HG03442 (cell line): Measurements from ENCODE around the gene TRABD2B.

Source experiments
- ATAC-seq: cut with Tn5 transposase; IDR thresholded peaks from one replicate; pipeline ENCODE4 v1.9.1; 2021; ENCODE audit warnings: mild to moderate bottlenecking, moderate library complexity; ENCODE audit not compliant: unreplicated experiment

TRABD2B gene

DNA sequence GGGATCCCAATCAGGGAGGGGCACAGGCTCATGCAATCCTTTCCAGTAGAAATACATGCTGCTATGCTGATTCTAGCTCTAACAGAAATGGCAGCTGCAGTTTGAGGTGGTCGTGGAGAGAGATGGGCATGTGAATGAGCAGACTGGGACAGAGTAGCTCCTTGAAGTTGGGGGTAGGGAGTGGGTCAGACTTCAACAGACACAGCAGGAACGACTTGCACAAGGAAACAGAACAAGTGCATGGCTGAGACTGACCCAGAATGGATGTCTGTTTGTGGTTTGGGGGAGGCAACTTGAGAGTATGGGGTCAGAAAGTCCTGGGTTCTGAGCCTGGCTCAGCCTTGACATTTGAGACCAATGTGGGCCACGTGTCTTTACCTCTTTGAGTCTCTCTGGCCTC, 25.1 kb upstream of the TRABD2B start:
- ATAC-seq, result no peak

DNA sequence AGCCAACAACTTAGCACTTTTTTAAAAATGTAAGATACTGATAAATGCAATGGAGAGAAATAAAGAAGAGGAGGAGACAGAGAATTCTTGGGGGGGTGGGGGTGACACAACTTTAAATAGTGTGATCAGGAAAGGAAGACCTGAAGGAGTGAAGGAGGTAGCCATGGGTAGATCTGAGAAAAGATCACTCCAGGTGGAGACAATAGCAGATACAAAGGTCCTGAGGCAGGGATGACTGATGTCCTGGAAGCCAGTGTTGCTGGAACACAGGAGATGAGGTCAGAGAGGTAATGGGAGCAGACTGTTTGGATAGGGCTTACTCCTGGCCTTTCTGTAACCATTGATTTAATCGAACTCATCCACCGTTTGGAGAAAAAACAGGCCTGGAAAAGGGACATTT, 24.6 kb upstream of the TRABD2B start:
- ATAC-seq, result no peak

DNA sequence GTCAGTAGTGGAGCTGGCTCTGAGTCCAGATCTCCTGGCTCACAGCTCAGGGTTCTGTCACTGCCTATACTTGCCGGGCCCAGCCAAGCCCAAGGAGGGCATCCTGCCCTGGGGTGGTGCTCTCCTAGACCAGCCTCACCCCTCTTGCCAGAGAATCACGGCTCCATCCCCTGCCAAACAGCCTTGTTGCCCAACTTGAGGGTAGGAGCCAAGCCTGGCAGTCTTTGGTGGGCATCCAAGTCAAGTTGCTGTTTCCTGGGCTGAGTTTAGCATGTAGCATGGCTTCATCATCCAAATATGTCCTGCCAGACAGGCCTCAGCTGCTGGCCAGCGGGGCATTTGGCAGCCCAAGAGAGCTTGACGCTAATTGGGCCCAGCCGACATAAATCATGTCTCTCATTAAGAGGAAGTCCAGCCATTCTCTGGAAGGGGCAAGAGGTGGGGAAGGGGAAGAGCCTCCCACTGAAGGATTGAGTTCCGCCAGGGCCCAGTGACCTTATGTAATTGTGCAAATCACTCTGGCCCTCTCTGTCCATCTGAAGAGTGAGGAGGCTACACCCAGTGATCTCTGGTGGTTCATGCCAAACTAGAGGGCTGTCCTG, 22.6 kb upstream of the TRABD2B start:
- no peak for ATAC-seq

DNA sequence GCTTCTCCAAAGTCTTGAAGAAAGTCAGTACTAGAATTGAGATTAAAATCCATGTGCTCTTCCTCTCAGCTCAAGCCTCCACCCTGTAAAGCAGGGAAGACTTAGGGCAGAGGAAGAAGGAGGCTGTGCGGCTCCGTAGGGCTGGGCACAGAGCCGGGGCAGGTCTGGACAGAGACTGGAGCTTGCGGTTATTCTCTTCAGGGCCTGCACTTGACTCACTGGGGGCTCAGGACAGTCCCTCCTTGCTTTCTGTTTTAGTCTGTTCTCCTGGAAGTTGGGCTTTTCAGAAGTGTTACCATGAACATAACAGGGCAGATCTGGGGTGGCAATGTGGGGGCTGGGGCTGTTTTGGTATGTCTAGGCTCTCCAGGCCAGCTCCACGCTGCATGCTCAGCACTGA, 21.6 kb upstream of the TRABD2B start:
- no peak for ATAC-seq

DNA sequence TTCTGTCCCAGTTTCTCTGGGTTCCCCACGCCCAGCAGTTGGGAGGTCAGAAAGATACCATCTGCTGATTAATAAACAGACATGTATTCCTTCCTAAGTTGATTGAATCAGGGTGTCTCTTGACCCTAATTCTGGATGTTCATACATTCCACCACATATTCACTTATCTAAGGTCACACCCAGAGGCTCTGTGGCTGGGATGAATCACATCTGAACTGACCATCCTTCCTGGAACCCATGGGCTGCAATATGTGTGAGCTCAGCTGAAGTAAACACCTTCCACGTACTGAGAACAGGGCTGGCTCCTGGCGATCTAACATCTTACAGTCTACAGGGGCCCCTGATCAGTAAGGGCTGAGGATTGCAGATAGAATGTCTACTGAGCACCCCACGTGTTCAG, 20.5 kb upstream of the TRABD2B start:
- no peak for ATAC-seq

DNA sequence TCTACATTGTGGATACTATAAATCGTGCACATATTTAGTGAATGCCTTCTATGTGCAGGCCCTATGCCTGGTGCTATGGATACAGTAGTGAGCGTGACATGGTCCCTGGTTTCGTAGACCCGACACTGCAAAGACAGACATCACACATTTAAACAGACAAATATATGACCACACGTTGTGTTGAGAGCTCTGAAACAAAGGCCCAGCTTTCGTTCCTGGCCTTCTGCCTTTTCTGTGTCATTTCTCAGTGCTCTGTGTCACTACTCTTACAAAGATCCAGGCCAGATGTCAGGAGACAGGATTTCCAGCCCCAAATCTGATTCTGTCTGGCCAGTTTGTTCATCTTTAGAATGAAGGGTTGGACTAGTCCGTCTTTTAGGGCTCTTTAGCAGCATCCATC, 19.3 kb upstream of the TRABD2B start:
- no peak for ATAC-seq

DNA sequence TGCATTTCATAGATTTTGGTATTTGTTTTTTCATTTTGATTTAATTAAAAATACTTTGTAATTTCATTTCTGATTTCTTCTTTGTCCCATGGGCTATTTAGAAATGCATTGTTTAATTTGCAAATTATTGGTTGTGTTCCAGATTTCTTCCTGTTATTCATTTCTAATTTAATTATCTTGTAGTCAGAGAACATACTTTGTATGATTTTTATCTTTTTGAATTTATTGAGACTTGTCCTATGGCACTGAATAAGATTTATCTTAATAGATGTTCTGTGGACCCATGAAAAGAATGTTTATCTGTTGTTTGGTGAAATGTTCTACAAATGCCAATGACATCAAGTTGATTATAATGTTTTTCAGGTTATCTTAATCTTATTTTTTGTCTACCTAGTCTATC, 16.1 kb upstream of the TRABD2B start:
- ATAC-seq, result no peak

DNA sequence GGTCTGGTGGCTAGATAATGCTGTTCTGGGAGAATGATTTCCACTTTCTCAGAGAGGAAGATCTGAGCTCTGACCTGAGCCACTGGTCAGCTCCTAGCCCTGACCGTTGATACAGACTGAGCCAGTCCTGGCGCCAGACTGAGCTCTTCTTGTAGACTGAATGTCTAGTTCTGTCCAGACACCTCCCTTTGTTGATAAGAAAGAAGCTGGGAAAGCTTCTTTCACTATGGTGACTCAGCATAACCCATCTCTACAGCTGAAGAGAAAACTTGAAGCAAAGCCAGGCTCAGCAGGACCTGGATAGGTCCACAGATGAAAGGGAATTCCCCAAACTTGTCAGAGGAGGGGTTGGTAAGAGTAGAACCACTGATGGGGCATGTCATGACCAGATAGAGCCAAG, 9.9 kb upstream of the TRABD2B start:
- ATAC-seq, result no peak

DNA sequence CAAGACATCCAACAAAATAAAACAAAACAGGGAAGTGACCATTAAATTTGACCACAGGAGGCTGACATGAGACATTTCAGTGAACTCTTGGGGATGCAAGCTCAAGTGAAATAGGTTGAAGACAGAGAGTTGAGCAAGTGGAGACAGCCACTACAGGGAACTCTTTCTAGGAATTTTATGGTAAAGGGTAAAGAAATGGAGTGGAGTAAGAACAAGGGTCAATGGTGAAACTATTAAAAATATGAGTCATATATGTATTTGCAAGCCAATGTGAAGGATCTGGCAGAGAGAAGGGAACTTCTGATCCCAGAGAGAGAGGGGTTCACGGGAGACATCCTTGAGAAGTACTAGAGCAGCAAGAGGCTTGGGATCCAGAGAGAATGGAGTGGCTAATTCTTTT, 9.1 kb upstream of the TRABD2B start:
- ATAC-seq, result no peak

DNA sequence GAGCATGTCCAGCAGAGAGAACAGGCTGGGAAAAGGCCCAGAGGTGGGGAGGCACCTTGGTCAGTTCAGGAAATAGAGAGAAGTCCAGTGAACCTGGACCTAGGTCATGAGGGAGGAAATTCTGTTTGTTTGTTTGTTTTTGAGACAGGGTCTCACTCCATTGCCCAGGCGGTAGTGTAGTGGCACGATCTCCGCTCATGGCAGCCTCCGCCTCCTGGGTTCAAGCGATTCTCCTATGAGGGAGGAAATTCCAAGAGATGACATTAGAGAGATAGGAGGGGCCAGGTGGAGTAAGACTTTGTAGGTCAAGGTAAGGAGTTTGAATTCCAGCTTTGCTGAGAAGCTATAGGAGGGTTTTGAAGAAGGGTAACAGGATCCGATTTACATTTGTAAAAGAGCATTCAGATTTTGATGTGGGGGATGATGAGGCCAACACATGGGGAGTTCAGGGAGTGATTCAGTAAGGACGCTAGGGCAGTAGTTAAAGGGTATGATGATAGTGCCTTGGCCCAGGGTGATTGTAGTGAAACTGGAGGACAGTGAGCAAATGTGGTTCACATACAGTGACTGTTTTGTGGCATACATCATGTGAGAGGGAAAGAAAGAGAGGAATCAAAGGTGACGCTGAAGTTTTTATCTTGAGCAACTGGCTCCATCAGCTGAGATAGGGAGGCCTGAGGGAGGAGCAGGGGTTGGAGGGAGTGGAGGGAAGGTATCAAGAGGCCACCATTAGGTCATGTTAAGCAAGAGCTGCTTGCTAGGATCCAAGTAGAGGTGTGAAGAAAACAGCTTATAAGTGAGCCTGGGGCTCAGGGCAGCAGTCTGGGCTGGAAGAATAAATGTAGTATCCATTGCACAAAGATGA, 8.3 kb upstream of the TRABD2B start:
- no peak for ATAC-seq

DNA sequence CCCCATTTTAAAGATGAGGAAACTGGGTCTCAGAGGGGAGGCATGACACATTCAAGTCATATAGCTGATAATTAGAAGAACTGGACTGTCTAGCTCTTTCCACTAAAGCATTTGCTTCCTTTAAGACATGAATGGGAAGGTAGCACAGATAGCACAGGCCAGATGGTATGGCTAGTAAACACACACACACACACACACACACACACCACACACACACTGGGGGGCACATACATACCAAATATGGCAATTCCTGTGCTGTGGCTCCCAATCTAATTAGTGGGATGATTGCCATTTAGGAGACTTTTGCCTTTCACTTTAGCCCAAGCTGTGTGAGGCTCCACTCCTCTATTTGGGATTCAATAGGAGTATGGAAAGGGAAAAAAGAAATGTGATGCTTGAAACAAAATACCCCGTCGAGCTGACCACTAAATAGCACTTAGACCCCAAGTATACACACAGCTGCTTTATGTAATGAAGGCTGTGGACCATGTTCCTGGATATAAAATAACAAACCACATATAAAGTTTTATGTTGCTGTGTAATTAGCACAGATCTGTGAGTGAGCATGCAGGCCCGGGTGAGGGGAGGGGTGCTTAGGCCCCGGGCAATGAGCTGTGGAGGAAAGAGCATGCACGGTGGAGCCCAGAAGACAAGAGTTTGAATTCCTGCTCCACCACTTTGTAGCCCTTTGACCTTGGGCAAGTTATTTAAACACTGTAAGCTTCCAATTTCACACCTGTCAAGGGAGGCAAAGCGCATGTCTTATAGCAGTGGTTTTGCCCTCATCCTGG, 6.8 kb upstream of the TRABD2B start:
- ATAC-seq, result no peak

DNA sequence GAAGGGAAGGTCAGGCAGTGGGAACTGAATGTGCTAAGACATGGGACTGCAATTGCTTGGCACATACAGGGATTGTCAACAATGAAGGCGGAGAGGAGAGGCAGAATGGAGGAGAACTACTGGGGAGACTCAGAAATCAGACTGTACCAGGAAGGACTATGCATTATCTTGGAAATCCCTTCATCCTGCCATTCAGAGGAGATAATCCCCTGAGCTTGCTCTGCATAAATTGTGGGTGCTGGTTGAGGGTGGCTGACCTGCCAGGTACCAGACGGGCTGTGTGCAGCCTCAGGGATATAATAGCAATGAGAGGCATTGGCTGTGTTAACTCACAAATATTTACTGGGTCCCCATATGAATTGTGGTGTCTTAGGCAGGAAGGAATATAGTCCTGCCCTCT, 5.0 kb upstream of the TRABD2B start:
- no peak for ATAC-seq

DNA sequence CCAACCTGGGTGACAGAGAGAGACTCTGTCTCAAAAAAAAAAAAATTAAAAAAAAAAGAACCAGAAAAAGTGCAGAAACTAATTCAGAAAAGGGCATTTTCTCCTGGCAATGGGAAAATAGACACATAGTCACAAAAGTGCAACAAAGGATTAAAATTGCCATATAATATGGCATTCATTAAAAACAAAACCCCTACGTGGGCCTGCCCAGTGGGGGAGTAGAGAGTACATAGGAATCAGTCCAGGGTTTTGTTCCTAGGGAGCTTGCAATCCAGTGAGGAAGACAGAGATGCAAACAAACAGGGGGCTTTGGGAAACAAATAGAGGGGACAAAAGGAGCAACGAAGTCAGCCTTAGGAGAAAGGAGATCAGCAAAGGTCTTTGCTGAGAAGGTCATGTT, 4.5 kb upstream of the TRABD2B start:
- ATAC-seq, result no peak

DNA sequence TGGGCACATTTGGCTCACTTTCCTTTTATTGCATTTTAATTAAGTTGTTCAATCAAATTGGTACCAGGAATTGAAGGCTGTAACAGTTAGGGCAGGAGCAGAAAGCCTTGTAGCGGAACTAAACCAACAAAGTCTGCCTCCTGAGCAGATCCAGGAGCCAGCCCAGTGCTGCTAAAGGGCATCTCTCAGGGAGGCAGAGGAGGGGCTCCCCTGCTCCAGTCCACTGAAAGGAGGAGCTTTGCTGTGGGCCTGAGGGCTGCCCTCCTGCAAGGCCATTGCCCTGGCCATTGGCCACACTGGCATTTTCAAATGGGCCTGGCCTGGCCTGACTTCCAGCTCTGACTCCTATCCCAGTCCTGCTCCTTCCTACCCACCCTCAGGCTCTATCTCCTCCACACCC, 3.7 kb upstream of the TRABD2B start:
- no peak for ATAC-seq

DNA sequence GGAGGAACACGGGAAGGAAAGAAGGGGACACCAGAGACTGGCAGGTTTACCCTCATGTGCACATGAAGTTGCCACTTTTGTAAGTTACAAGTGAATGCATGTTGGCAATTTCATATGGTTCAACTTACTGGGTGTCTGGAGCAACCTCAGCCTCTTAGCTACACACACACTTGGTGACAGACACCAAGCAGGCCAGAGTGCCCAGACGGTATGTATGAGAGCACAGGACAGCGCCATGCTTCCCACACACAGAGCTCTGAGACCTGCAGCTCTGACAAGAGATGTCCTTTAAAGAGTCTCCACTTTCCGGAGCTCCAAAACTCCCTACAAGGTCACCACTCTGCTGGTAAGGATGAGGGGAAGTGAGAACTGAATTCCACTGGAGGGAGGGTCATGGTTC, 1.9 kb upstream of the TRABD2B start:
- no peak for ATAC-seq

DNA sequence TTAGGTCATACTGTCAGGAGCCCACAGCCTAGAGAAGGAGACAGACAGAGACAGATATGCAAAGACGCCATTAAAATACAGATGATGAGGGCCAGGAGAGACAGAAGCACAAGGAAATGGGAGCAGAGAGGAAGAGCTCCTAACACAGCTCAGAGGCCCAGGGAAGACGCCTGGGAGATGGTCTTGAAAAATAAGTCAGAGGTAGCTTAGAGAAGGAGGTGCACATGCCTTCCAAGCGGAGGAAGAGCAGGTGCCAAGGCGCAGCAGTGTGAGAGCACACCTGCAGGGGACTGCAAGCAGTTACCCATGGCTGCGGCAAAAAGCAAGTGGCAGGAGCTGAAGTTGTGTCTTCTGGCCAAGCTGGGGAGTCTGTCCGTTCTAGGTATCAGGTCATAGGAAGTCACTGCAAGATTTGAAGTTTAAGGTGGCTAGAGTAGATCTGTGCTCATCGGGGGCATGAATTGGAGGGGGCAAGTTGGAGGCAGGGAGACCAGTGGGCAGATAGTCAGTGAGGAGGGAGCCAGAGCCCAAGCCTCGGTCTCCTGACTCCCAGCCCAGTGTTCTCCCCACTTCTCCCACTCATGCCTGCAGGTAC, 1.3 kb upstream of the TRABD2B start:
- ATAC-seq, result no peak

DNA sequence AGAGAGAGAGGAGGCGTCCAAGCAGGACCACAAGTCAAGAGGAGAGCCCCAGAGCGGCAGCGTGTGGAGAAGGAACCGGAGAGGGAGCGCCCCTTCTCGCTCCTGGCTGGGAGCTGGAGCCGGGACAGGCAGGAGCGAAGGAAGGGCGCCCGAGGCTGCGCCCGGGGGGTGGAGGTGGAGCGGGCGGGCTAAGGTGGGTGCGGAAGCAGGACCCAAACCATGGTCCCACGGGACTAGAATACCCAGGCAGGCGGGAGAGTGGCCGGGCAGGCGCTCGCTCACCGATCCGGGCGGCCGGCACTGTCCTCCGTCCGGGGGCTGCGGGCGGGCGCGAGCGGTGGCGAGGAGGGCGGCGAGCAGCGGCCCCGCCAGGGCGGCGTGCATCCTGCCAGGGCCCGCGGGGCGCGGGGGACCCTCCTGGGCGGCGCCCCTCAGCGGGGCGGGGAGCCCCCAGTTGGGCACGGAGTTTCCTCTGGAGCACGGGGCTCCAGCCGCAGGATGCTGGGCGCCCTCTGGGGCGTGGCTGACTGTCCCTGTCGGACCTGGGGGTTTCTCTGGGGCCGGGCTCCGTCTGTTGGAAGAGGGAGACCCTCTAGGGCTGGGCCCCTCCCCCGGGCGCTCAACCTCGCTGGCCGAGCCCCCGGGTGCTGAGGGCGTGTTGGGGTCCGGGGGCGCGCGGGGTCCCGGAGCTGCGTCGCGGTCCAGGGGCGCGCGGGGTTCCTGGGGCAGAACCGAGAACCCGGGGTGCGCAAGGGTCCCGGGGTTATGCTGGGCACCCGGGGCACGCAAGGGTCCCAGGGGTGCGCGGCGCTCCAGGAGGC, 569 bp downstream of the TRABD2B start:
- no peak for ATAC-seq

DNA sequence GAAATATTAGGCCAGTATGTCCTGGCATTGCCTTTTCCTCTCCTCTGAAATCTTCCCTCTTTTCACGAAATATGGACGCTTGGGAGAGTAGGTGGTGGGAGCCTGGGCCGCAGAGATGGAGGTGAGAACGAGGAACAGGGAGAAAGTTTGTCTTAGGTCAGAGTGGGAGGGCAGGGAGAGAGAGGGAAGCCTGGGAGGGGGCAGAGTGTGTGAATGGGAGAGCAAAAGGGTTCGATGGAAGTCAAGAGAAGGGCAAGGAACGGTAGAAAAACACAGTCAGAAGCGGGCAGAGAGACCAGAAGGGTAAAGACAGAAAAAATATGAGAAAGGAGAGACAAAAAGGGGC, 1.2 kb downstream of the TRABD2B start:
- no peak for ATAC-seq

DNA sequence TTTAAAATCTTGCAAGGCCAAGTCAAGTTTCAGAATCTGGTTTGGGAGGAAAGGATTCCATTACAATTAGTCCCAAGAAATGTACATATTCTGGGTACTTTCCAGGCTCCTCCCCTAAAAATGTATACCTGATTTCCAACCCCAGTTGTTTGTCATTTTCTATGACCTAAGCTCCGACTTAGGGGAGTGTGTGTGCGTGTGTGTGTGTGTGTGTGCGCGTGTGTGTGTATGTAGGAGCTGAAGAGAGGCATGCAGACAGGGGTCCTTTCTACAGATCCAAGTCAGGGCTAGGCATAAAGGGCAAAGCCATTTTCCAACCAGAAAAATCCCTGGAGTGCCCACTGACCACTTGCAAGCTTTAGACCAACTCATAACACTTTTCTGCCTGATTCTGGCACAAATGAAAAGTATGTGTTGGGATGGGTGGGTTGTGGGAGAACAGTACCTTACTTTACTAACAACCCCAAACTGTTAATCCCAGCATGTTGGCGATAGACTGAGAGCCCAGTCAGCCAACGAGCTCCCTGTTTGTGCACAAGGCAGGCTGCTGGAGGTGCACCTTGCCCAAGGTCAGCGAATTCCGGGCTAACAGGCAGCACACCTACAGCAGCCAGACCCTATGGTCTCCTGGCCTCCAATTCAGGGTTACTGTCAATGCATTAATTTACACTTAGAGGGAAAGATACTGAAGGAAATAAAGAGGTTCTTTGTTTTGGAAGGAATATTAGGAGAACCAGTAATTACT, 1.7 kb downstream of the TRABD2B start:
- no peak for ATAC-seq
